ENCODE measurements around the gene INTS13. TPM values are rescaled to one million over a fixed set of nuclear protein-coding genes. Genes with fewer than 3 reads are reported as not detected.

Gene INTS13
- total and polyA plus RNA-seq, 4 donors: 6.6 to 19.7 (median 10.2) TPM

DNA sequence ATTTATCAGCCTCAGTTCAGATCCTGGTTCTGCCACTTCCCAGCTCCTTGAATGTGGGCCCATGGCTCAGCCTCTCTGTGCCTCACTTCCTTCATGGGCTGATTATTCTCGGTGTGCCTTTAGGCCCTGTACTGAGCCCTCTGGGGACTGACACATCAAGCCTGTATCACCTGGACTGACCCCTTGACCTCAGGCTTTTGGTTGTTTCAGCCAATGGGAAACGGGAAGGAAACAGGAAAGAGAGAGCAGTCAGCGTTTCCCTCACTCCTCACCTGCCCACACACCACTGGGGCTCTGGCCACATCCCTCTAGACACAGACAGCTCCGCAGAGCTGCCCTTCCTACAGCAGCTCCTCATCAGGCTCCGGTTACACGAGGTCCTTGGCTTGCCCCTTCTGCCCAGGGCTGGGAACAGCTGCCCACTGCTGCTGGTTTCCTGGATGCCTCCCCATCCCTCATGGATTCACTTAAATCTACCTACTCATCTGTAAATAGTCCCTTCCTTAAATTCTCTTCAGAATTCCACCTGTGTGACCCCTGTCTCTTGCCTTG, 67.8 kb downstream of the INTS13 start:
- Histone ChIP-seq H3K27ac (ENCODE audit: low read depth in 1 of 2, low read length in 2 of 2) (no peak overlapping the region), H3K9me3 (ENCODE audit: control insufficient read depth in 4 of 4, low read length in 3 of 4) (no peaks in the 10 kb centered on the region), H3K27me3 (ENCODE audit: control insufficient read depth in 4 of 4, insufficient read depth in 4 of 4, low read length in 3 of 4) (no peaks in the 10 kb centered on the region), H3K36me3 (ENCODE audit: control insufficient read depth in 4 of 4, insufficient read depth in 3 of 4, low read depth in 1 of 4, low read length in 3 of 4) (no peaks in the 10 kb centered on the region), H3K4me1 (ENCODE audit: control insufficient read depth in 4 of 4, insufficient read depth in 4 of 4, low read length in 3 of 4) (no peaks in the 10 kb centered on the region), H3K4me3 (ENCODE audit: low read depth in 1 of 3, low read length in 3 of 3) (no peak overlapping the region), H3K9ac (ENCODE audit: low read depth in 1 of 2, low read length in 2 of 2) (no peak overlapping the region)
- WGBS: 84% methylated on average over 6 of the region's 6 CpGs
- DNase-seq (ENCODE audit: low spot score): no peak
- TF ChIP-seq, protein P1, sequence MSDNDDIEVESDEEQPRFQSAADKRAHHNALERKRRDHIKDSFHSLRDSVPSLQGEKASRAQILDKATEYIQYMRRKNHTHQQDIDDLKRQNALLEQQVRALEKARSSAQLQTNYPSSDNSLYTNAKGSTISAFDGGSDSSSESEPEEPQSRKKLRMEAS (IDR thresholded peaks at IDR 0.05): no peak
- TF ChIP-seq, protein P2, sequence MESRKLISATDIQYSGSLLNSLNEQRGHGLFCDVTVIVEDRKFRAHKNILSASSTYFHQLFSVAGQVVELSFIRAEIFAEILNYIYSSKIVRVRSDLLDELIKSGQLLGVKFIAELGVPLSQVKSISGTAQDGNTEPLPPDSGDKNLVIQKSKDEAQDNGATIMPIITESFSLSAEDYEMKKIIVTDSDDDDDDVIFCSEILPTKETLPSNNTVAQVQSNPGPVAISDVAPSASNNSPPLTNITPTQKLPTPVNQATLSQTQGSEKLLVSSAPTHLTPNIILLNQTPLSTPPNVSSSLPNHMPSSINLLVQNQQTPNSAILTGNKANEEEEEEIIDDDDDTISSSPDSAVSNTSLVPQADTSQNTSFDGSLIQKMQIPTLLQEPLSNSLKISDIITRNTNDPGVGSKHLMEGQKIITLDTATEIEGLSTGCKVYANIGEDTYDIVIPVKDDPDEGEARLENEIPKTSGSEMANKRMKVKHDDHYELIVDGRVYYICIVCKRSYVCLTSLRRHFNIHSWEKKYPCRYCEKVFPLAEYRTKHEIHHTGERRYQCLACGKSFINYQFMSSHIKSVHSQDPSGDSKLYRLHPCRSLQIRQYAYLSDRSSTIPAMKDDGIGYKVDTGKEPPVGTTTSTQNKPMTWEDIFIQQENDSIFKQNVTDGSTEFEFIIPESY (IDR thresholded peaks at IDR 0.05): no peak
- TF ChIP-seq SP1 (IDR thresholded peaks at IDR 0.05) (no peak), YY1 (IDR thresholded peaks at IDR 0.05) (no peak), FOXA2 (IDR thresholded peaks at IDR 0.05) (no peak), EGR1 (IDR thresholded peaks at IDR 0.05; ENCODE audit: low read depth in 2 of 2) (no peak)
- TF ChIP-seq, protein P3, sequence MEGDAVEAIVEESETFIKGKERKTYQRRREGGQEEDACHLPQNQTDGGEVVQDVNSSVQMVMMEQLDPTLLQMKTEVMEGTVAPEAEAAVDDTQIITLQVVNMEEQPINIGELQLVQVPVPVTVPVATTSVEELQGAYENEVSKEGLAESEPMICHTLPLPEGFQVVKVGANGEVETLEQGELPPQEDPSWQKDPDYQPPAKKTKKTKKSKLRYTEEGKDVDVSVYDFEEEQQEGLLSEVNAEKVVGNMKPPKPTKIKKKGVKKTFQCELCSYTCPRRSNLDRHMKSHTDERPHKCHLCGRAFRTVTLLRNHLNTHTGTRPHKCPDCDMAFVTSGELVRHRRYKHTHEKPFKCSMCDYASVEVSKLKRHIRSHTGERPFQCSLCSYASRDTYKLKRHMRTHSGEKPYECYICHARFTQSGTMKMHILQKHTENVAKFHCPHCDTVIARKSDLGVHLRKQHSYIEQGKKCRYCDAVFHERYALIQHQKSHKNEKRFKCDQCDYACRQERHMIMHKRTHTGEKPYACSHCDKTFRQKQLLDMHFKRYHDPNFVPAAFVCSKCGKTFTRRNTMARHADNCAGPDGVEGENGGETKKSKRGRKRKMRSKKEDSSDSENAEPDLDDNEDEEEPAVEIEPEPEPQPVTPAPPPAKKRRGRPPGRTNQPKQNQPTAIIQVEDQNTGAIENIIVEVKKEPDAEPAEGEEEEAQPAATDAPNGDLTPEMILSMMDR (IDR thresholded peaks at IDR 0.05; ENCODE audit: low read depth, low read length, missing input control): no peak
- TF ChIP-seq, protein P4, sequence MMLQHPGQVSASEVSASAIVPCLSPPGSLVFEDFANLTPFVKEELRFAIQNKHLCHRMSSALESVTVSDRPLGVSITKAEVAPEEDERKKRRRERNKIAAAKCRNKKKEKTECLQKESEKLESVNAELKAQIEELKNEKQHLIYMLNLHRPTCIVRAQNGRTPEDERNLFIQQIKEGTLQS (IDR thresholded peaks at IDR 0.05): no peak

DNA sequence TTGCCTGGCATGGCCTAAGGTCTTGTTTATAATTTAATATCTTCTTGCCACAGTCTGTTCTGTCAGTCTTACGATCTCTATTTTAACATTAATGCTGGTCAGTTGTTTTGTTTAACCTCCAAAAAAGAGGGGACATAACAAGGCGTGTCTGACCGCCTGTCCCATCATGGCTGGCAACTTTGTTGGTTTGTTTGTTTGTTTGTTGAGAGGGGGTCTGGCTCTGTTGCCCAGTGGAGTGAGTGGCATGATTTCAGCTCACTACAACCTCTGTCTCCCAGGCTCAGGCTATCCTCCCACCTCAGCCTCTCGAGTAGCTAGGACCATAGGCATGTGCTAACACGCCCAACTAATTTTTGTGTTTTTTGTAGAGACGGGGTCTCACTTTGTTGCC, 68.7 kb downstream of the INTS13 start:
- Histone ChIP-seq H3K27ac (ENCODE audit: low read depth in 1 of 2, low read length in 2 of 2) (no peak overlapping the region), H3K9me3 (ENCODE audit: control insufficient read depth in 4 of 4, low read length in 3 of 4) (no peaks in the 10 kb centered on the region), H3K36me3 (ENCODE audit: control insufficient read depth in 4 of 4, insufficient read depth in 3 of 4, low read depth in 1 of 4, low read length in 3 of 4) (no peaks in the 10 kb centered on the region), H3K4me1 (ENCODE audit: control insufficient read depth in 4 of 4, insufficient read depth in 4 of 4, low read length in 3 of 4) (no peaks in the 10 kb centered on the region), H3K9ac (ENCODE audit: low read depth in 1 of 2, low read length in 2 of 2) (no peak overlapping the region), H3K27me3 (ENCODE audit: control insufficient read depth in 4 of 4, insufficient read depth in 4 of 4, low read length in 3 of 4) (no peaks in the 10 kb centered on the region), H3K4me3 (ENCODE audit: low read depth in 1 of 3, low read length in 3 of 3) (no peak overlapping the region)
- DNase-seq (ENCODE audit: low spot score): no peak
- WGBS: 96% methylated on average over 6 of the region's 6 CpGs
- TF ChIP-seq, protein P1 (IDR thresholded peaks at IDR 0.05): no peak
- TF ChIP-seq EGR1 (IDR thresholded peaks at IDR 0.05; ENCODE audit: low read depth in 2 of 2): no peak
- TF ChIP-seq HNF4A (conservative IDR thresholded peaks at IDR 0.05): no peak
- TF ChIP-seq RAD21 (IDR thresholded peaks at IDR 0.05): no peak
- no peak for TF ChIP-seq GABPA (IDR thresholded peaks at IDR 0.05 in 1 of 2, conservative IDR thresholded peaks at IDR 0.05 in 1 of 2)
- TF ChIP-seq, protein P2 (IDR thresholded peaks at IDR 0.05): no peak
- TF ChIP-seq FOXA1 (IDR thresholded peaks at IDR 0.05): no peak
- no peak for TF ChIP-seq JUND (IDR thresholded peaks at IDR 0.05)
- TF ChIP-seq NR2F2 (IDR thresholded peaks at IDR 0.05): no peak
- TF ChIP-seq, protein P4 (IDR thresholded peaks at IDR 0.05): no peak
- TF ChIP-seq SP1 (IDR thresholded peaks at IDR 0.05): no peak
- TF ChIP-seq, protein P3 (IDR thresholded peaks at IDR 0.05; ENCODE audit: low read depth, low read length, missing input control): no peak
- TF ChIP-seq TAF1 (conservative IDR thresholded peaks at IDR 0.05): no peak
- TF ChIP-seq YY1 (IDR thresholded peaks at IDR 0.05): no peak
- no peak for TF ChIP-seq HNF4G (IDR thresholded peaks at IDR 0.05)
- no peak for TF ChIP-seq FOXA2 (IDR thresholded peaks at IDR 0.05)

All from liver (tissue), 9 donors.